DOHH2 (cell line): ENCODE data around the gene CBARP.

ENCODE experiments used
- H3F3A ChIP-seq: fragments of 200-600 bp; sonication (generic), shearing (Covaris generic); 2 replicates; pipeline ENCODE4 v1.6.0; 2016; ENCODE audit warnings: antibody characterized with exemption, mild to moderate bottlenecking; ENCODE audit not compliant: control insufficient read depth, insufficient read depth
- H3K27ac ChIP-seq: fragments of 200-600 bp; sonication (generic); 2 replicates; pipeline ENCODE4 v1.5.1; 2014; ENCODE audit warnings: low read depth, mild to moderate bottlenecking, low read length, moderate library complexity
- H3K27me3 ChIP-seq: fragments of 200-600 bp; sonication (generic); 2 replicates; pipeline ENCODE4 v1.6.1; 2014; ENCODE audit warnings: mild to moderate bottlenecking, low read length, mixed read lengths; ENCODE audit not compliant: control insufficient read depth
- H3K36me3 ChIP-seq: fragments of 200-600 bp; sonication (generic); 2 replicates; pipeline ENCODE4 v1.6.1; 2014; ENCODE audit warnings: mild to moderate bottlenecking, low read length, moderate library complexity, mixed read lengths; ENCODE audit not compliant: control insufficient read depth
- H3K4me1 ChIP-seq: fragments of 200-600 bp; sonication (generic); 2 replicates; pipeline ENCODE4 v1.6.1; 2014; ENCODE audit warnings: mild to moderate bottlenecking, low read length, mixed read lengths; ENCODE audit not compliant: control insufficient read depth
- H3K4me2 ChIP-seq: fragments of 200-600 bp; sonication (generic); 2 replicates; pipeline ENCODE4 v1.6.0; 2014; ENCODE audit warnings: mild to moderate bottlenecking, low read length, moderate library complexity
- H3K4me3 ChIP-seq: fragments of 200-600 bp; sonication (generic); 2 replicates; pipeline ENCODE4 v1.5.1; 2014; ENCODE audit warnings: mild to moderate bottlenecking, low read length, mixed read lengths
- H3K79me2 ChIP-seq: fragments of 200-600 bp; sonication (generic); 2 replicates; pipeline ENCODE4 v1.6.1; 2014; ENCODE audit warnings: mild to moderate bottlenecking, low read length, mixed read lengths; ENCODE audit not compliant: control insufficient read depth
- H3K9me2 ChIP-seq: fragments of 200-600 bp; sonication (generic); replicated peaks from 2 replicates; pipeline ENCODE4 v1.6.1; 2014; ENCODE audit warnings: mild to moderate bottlenecking, low read length, mixed read lengths; ENCODE audit not compliant: control insufficient read depth
- H3K9me3 ChIP-seq: fragments of 200-600 bp; sonication (generic); 2 replicates; pipeline ENCODE4 v1.6.1; 2014; ENCODE audit warnings: antibody characterized with exemption, low read length, mixed read lengths; ENCODE audit not compliant: control insufficient read depth, insufficient read depth
- H4K20me1 ChIP-seq: fragments of 200-600 bp; sonication (generic); 2 replicates; pipeline ENCODE4 v1.6.0; 2014; ENCODE audit warnings: low read depth, mild to moderate bottlenecking, antibody characterized with exemption, low read length, moderate library complexity; ENCODE audit not compliant: control insufficient read depth, insufficient read depth
- EZH2phosphoT487 ChIP-seq: fragments of 200-600 bp; sonication (generic); IDR thresholded peaks from 2 replicates; pipeline ENCODE4 v1.6.1; 2017; ENCODE audit warnings: borderline replicate concordance, mild to moderate bottlenecking, antibody characterized with exemption, low read length, moderate library complexity, mixed read lengths
- TF ChIP-seq, protein P1 (sequence below): fragments of 200-600 bp; sonication (generic); IDR thresholded peaks from one replicate; pipeline ENCODE4 v1.5.1; 2014; ENCODE audit warnings: antibody characterized with exemption, mild to moderate bottlenecking, low read depth, low read length; ENCODE audit not compliant: poor library complexity, severe bottlenecking

The CBARP gene

DNA sequence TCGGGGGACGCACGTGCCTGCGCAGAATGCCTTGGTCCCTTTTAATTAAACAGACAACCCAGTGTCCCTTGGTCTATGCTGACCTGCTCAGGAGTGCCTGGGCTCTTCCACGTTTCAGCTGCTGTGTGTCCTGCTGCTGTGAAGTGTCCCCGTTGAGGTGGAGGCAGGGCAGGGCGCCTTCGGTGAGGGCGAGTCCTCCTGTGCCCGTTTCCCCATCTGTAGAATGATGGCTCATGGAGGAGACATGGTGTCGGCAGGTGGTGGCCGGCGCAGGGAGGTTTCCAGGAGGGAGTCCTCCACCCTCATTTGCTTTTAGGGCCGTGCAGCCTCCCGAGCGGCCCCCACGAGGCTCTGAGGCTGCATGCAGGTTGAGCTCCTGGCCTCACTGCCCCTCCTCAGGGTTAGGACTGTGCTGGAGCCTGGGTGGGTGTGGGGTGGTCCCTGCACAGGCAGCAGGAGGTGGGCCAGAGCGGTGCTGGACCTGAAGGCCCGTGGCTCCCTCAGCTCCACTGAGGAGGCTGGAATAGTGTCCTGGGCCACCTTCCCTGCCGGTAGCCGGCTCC, 23.4 kb downstream of the CBARP start:
- Histone ChIP-seq H3K9me3 (no peaks in the 10 kb centered on the region), H3K4me3 (no peak overlapping the region), H3F3A (no peaks in the 10 kb centered on the region), H3K4me2 (no peak overlapping the region), H3K27me3 (no peaks in the 10 kb centered on the region), H4K20me1 (peaks cover 14% of the 10 kb centered on the region; the same call in 1 of the 2 replicates), H3K27ac (no peak overlapping the region), H3K9me2 (no peaks in the 10 kb centered on the region), H3K36me3 (peaks cover 32% of the 10 kb centered on the region), H3K4me1 (peaks cover 8% of the 10 kb centered on the region), H3K79me2 (peaks cover 98% of the 10 kb centered on the region)
- TF ChIP-seq EZH2phosphoT487, result no peak
- TF ChIP-seq, protein P1, sequence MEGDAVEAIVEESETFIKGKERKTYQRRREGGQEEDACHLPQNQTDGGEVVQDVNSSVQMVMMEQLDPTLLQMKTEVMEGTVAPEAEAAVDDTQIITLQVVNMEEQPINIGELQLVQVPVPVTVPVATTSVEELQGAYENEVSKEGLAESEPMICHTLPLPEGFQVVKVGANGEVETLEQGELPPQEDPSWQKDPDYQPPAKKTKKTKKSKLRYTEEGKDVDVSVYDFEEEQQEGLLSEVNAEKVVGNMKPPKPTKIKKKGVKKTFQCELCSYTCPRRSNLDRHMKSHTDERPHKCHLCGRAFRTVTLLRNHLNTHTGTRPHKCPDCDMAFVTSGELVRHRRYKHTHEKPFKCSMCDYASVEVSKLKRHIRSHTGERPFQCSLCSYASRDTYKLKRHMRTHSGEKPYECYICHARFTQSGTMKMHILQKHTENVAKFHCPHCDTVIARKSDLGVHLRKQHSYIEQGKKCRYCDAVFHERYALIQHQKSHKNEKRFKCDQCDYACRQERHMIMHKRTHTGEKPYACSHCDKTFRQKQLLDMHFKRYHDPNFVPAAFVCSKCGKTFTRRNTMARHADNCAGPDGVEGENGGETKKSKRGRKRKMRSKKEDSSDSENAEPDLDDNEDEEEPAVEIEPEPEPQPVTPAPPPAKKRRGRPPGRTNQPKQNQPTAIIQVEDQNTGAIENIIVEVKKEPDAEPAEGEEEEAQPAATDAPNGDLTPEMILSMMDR, result no peak

DNA sequence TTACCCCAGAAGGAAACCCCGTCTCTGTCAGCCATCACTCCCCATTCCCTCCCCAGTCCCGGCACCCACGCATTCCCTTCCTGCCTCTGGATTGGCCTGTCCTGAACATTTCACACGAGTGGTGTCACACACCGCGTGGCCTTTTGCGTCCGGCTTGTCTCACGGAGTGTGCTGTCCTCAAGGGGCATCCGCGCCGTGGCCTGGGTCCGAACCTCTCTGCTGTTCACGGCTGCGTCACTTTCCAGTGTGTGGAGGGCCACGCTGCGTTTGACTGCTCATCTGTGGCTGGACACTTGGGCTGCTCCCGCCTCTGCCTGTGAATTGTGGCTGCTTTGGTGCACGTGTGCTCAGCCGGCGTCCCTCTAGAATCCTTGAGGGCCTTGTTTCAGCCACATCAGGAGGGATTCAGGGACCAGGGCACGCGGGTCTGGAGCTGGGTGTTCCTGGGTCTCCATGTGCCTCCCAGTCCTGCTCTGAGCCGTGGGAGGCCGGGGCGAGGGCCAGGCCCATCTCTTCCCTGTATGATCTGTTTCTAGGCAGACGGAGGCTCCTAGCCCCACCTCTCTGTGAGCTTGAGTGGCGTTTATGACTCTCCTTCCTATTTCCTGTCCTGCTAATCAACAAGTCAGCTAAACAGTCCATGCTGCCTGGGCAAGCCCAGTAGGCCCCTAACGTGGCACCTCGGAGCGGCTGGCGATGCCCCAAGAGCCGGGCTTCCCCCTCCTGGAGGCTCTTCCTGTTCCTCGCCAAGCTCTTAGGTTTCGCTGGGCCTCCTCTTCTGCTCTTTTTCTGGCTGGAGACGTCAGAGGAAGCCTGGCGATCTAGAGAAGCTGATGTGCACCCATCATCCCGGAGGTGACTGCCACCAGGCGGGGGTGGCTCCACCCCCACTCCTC, 24.2 kb downstream of the CBARP start:
- TF ChIP-seq, protein P1, result no peak
- no peak for TF ChIP-seq EZH2phosphoT487
- Histone ChIP-seq H3K4me1 (peaks cover 13% of the 10 kb centered on the region), H3K27ac (no peak overlapping the region), H3K27me3 (no peaks in the 10 kb centered on the region), H3K36me3 (peaks cover 37% of the 10 kb centered on the region), H3K4me3 (no peak overlapping the region), H3K4me2 (peak overlapping the region; percentile 6; the same call in 1 of the 2 replicates), H4K20me1 (peaks cover 14% of the 10 kb centered on the region; the same call in 1 of the 2 replicates), H3K9me2 (no peaks in the 10 kb centered on the region), H3F3A (no peaks in the 10 kb centered on the region), H3K9me3 (no peaks in the 10 kb centered on the region), H3K79me2 (peaks cover 100% of the 10 kb centered on the region)

DNA sequence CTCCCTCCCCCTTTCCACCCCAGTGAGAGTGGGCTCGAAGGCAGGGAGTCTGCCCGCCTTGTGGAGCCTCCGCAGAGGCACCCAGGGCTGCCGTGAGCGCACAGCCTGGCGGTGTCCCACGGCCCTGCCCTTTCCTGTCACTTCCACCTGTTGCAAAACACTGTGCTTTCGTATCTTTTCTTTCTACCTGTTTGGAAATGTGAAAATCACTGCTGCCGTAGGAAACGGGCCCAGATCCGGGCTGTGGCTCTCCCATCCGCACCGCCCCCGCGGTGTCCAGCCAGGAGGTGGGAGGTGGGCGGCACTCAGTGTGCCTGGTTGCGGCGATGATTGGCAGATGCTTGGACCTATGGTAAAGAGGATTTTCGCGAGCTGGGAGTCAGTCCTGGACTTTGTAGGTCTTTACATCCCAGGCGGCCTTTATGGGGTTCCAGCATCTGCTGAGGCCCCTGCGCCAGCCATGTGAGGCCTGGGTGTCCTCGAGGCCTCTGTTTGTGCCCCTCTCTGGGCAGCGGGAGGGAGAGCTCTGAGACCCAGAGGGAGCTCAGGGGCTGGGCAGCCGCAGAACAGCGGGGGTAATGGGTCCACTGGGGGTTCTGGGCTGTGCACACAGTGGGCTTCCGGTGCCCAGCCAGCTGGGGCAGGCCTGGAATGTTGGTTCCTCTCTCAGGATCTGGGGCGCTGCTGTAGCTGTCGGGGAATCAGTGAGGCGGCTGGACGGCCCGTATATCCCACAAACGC, 26.1 kb downstream of the CBARP start:
- no peaks in the 10 kb centered on the region for H3K9me3 ChIP-seq
- no peak for TF ChIP-seq EZH2phosphoT487
- TF ChIP-seq, protein P1, result no peak
- no peaks in the 10 kb centered on the region for H3K27me3 ChIP-seq
- no peaks in the 10 kb centered on the region for H3K9me2 ChIP-seq
- H3K4me3 ChIP-seq, result no peak overlapping the region
- H3K36me3 ChIP-seq, result peaks cover 51% of the 10 kb centered on the region
- peaks cover 14% of the 10 kb centered on the region for H3K4me1 ChIP-seq
- no peaks in the 10 kb centered on the region for H3F3A ChIP-seq
- H3K79me2 ChIP-seq, result peaks cover 100% of the 10 kb centered on the region
- no peak overlapping the region for H3K27ac ChIP-seq
- no peak overlapping the region for H3K4me2 ChIP-seq
- peaks cover 9% of the 10 kb centered on the region; the same call in 1 of the 2 replicates for H4K20me1 ChIP-seq
